HepG2 (cell line): ENCODE measurements around the gene AQP6. TPM values are rescaled to one million over a fixed set of nuclear protein-coding genes. Genes with fewer than 3 reads are reported as not detected.

Source experiments
- ATAC-seq: fragments of 200-7000 bp; cut with Tn5 transposase; 3 replicates; pipeline ENCODE4 v1.9.1; 2020; ENCODE audit warnings: mild to moderate bottlenecking, moderate library complexity
- BruUV-seq: library from RNA; stranded (reverse); fragments of 400-500 nt; replicated peaks from 2 replicates; lab custom pipeline; 2021; lab: Mats Ljungman, UMichigan
- CTCF ChIA-PET: fragments of 300-600 bp; formaldehyde crosslinking; extraction: SDS; loops from one replicate; lab custom pipeline; 2021; ENCODE audit warnings: low total read pairs, inconsistent platforms, low intra/inter-chr PET ratio; lab: Yijun Ruan, JAX
- POLR2A ChIA-PET: fragments of 350-600 bp; sonication (Branson Sonifier 250); formaldehyde crosslinking; loops from one replicate; lab custom pipeline; 2020; ENCODE audit warnings: antibody characterized with exemption, inconsistent platforms; lab: Yijun Ruan, JAX
- DNase-seq: peaks from one replicate; pipeline ENCODE4 v3.0.0-alpha.2; 2015; ENCODE audit warnings: low spot score
- FAIRE-seq: peaks from 3 replicates; lab custom pipeline; 2011; peaks lifted over from hg19 to GRCh38; lab: Jason Lieb, UNC
- H2AFZ ChIP-seq: one replicate; pipeline ENCODE4 v1.6.1; 2011; ENCODE audit warnings: low read length, inconsistent platforms
- H3K27ac ChIP-seq: fragments of 300-600 bp; 3 replicates; pipeline ENCODE4 v1.8.0; 2011; ENCODE audit warnings: mixed run types, mild to moderate bottlenecking, mixed read lengths, low read length, inconsistent platforms; ENCODE audit not compliant: insufficient read depth; ENCODE audit errors: extremely low read length
- H3K27me3 ChIP-seq, 2 experiments: fragments of 200-600 bp in 1 of 2; 2 replicates in 1 of 2; 3 replicates in 1 of 2; pipeline versions ENCODE4 v1.6.0 to v1.8.0; 2011; ENCODE audit warnings: low read length in 2 of 2, mild to moderate bottlenecking in 2 of 2, moderate library complexity in 2 of 2, inconsistent platforms in 1 of 2; ENCODE audit not compliant: insufficient read depth in 2 of 2, control insufficient read depth in 1 of 2
- H3K36me3 ChIP-seq, 2 experiments: fragments of 200-600 bp in 1 of 2; replicated peaks in 1 of 2; 2 replicates in 1 of 2; 3 replicates in 1 of 2; pipeline versions ENCODE4 v1.5.1 to v1.8.0; 2011; ENCODE audit warnings: low read length in 2 of 2, inconsistent platforms in 1 of 2; ENCODE audit not compliant: insufficient read depth in 2 of 2, control insufficient read depth in 1 of 2
- H3K4me1 ChIP-seq: 2 replicates; pipeline ENCODE4 v1.5.1; 2012; ENCODE audit warnings: low read length, inconsistent platforms; ENCODE audit not compliant: insufficient read depth
- H3K4me2 ChIP-seq: 2 replicates; pipeline ENCODE4 v1.6.0; 2011; ENCODE audit warnings: low read depth, low read length, inconsistent platforms
- H3K4me3 ChIP-seq, 3 experiments: fragments of 200-600 bp in 1 of 3; sonication (generic), shearing (Covaris generic) in 1 of 3; replicated peaks in 1 of 3; 2 replicates each; pipeline ENCODE4 v1.5.1; 2011 to 2016; ENCODE audit warnings: low read length in 3 of 3, inconsistent platforms in 2 of 3, low read depth in 2 of 3, mild to moderate bottlenecking in 2 of 3, control low read depth in 1 of 3, mixed read lengths in 1 of 3; ENCODE audit not compliant: insufficient read depth in 1 of 3
- H3K79me2 ChIP-seq: one replicate; pipeline ENCODE4 v1.6.1; 2011; ENCODE audit warnings: low read length, inconsistent platforms; ENCODE audit not compliant: insufficient read depth
- H3K9ac ChIP-seq: 2 replicates; pipeline ENCODE4 v1.6.0; 2011; ENCODE audit warnings: mild to moderate bottlenecking, low read depth, low read length, inconsistent platforms; ENCODE audit not compliant: insufficient read depth
- H3K9me3 ChIP-seq: 2 replicates; pipeline ENCODE4 v1.5.1; 2012; ENCODE audit warnings: mild to moderate bottlenecking, low read length
- H4K20me1 ChIP-seq: 2 replicates; pipeline ENCODE4 v1.6.0; 2011; ENCODE audit warnings: inconsistent platforms, mild to moderate bottlenecking, low read length, moderate library complexity; ENCODE audit not compliant: insufficient read depth
- CEBPB ChIP-seq: IDR thresholded peaks from 2 replicates; pipeline ENCODE4 v1.6.1; 2011; ENCODE audit warnings: low read depth, low read length, improper control_type of control experiment, borderline replicate concordance
- NCOA5 ChIP-seq: sonication (generic); formaldehyde crosslinking; IDR thresholded peaks from 2 replicates; pipeline ENCODE4 v1.4.0; 2020; ENCODE audit warnings: missing genetic modification reagents
- RARG ChIP-seq: sonication (generic); formaldehyde crosslinking; IDR thresholded peaks from 2 replicates; pipeline ENCODE4 v1.4.0; 2020; ENCODE audit warnings: low read depth, mild to moderate bottlenecking, missing genetic modification reagents
- TCF12 ChIP-seq, 2 experiments: fragments of 450-650 bp in 1 of 2; sonication (generic) in 1 of 2; formaldehyde crosslinking in 1 of 2; IDR thresholded peaks; 2 replicates each; pipeline versions ENCODE4 v1.6.1 to v1.8.0; 2017 to 2022; ENCODE audit warnings: antibody characterized with exemption in 1 of 2, mild to moderate bottlenecking in 1 of 2, missing genetic modification reagents in 1 of 2, moderate library complexity in 1 of 2
- TCF7L2 ChIP-seq: IDR thresholded peaks from 2 replicates; pipeline ENCODE4 v1.6.1; 2011; ENCODE audit warnings: mild to moderate bottlenecking, low read depth, low read length, moderate library complexity
- THAP7 ChIP-seq: sonication (generic); formaldehyde crosslinking; IDR thresholded peaks from 2 replicates; pipeline ENCODE4 v1.8.1; 2023; ENCODE audit warnings: mild to moderate bottlenecking, missing genetic modification reagents
- WIZ ChIP-seq: sonication (generic); formaldehyde crosslinking; IDR thresholded peaks from 2 replicates; pipeline ENCODE4 v1.5.1; 2020; ENCODE audit warnings: mild to moderate bottlenecking, missing genetic modification reagents
- ZC3H13 ChIP-seq: sonication (generic); formaldehyde crosslinking; IDR thresholded peaks from 2 replicates; pipeline ENCODE4 v1.8.1; 2023; ENCODE audit warnings: mild to moderate bottlenecking, missing genetic modification reagents, moderate library complexity
- ZEB1 ChIP-seq: IDR thresholded peaks from 2 replicates; pipeline ENCODE4 v1.6.1; 2012; ENCODE audit warnings: mild to moderate bottlenecking, low read depth, inconsistent platforms; ENCODE audit not compliant: insufficient replicate concordance
- ZMAT3 ChIP-seq: sonication (generic); formaldehyde crosslinking; conservative IDR thresholded peaks from 2 replicates; pipeline ENCODE4 v1.7.0; 2021; ENCODE audit warnings: missing genetic modification reagents
- ZMYM3 ChIP-seq: sonication (generic); formaldehyde crosslinking; IDR thresholded peaks from 2 replicates; pipeline ENCODE4 v1.5.1; 2020; ENCODE audit warnings: mild to moderate bottlenecking, missing genetic modification reagents
- ZNF24 ChIP-seq: fragments of 450-650 bp; IDR thresholded peaks from 2 replicates; pipeline ENCODE4 v1.6.1; 2017; ENCODE audit warnings: antibody characterized with exemption, mild to moderate bottlenecking
- ZNF432 ChIP-seq: sonication (generic); formaldehyde crosslinking; IDR thresholded peaks from 2 replicates; pipeline ENCODE4 v1.5.0; 2020; ENCODE audit warnings: missing genetic modification reagents, mild to moderate bottlenecking, borderline replicate concordance
- ZNF441 ChIP-seq: sonication (generic); formaldehyde crosslinking; IDR thresholded peaks from 2 replicates; pipeline ENCODE4 v1.7.0; 2021; ENCODE audit warnings: missing genetic modification reagents, borderline replicate concordance
- ZNF562 ChIP-seq: sonication (generic); formaldehyde crosslinking; IDR thresholded peaks from 2 replicates; pipeline ENCODE4 v1.8.0; 2022; ENCODE audit warnings: missing genetic modification reagents, borderline replicate concordance
- ZNF629 ChIP-seq: sonication (generic); formaldehyde crosslinking; conservative IDR thresholded peaks from 2 replicates; pipeline ENCODE4 v1.5.0; 2020; ENCODE audit warnings: missing genetic modification reagents
- WGBS: methylation state at CpG from one replicate; pipeline ENCODE4 v1.1.6; 2017; ENCODE audit warnings: low lambda C conversion rate; 5-methylcytosine and 5-hydroxymethylcytosine counted together
- in situ Hi-C: cut with HindIII; loops from 2 replicates; pipeline ENCODE4 v1.10.0; 2017; ENCODE audit warnings: low pct_unique_long_range_greater_than_20kb; ENCODE audit not compliant: extremely low pct_ligation_motif_present
- intact Hi-C: fragments of 100-400 bp; cut with micrococcal nuclease; formaldehyde crosslinking; loops from one replicate; pipeline ENCODE4 v1.10.0; 2022; ENCODE audit not compliant: unreplicated experiment
- polyA plus RNA-seq, 8 experiments: library from polyadenylated mRNA; depleted of rRNA in 3 of 8; stranded (reverse) in 7 of 8; unstranded in 1 of 8; fragments of >200 nt; fragmentation: Illumina TruSeq in 4 of 8; extraction: Trizol in 4 of 8; gene quantifications; 2 replicates each; pipeline versions ENCODE4 v1.2.1 to v1.2.3, GENCODE V29; 2011 to 2016; ENCODE audit warnings: low read depth in 4 of 8, missing spikeins in 1 of 8, mixed read lengths in 1 of 8; ENCODE audit not compliant: insufficient read depth in 1 of 8
- total RNA-seq, 5 experiments: library from RNA; depleted of rRNA; stranded (reverse); fragments of >200 nt; fragmentation: Illumina TruSeq; extraction: Trizol; gene quantifications; 2 replicates each; pipeline ENCODE4 v1.2.3, GENCODE V29; 2016; ENCODE audit warnings: low read depth in 1 of 5
- TF ChIP-seq, protein P1 (sequence below): sonication (generic); formaldehyde crosslinking; IDR thresholded peaks from 2 replicates; pipeline ENCODE4 v1.4.0; 2020; ENCODE audit warnings: missing genetic modification reagents

Gene AQP6
- total and polyA plus RNA-seq, 2 of the 13 experiments (the other 11 are each of a cell fraction or from before 2014, with no cell fraction given) = 0.32 to 1.3 TPM

GRCh38 chr12:50022903-50023302, 50.2 kb downstream of the AQP6 start:
- Histone ChIP-seq H3K9ac (no peak overlapping the region), H2AFZ (no peak overlapping the region), H3K9me3 (no peaks in the 10 kb centered on the region), H3K4me1 (peaks cover 75% of the 10 kb centered on the region), H3K4me3 (no peak overlapping the region), H3K27me3 (no peaks in the 10 kb centered on the region; a peak in 1 of 5 replicates), H3K4me2 (peak overlapping the region; percentile 10), H4K20me1 (no peaks in the 10 kb centered on the region), H3K79me2 (peaks cover 70% of the 10 kb centered on the region), H3K27ac (no peak overlapping the region), H3K36me3 (no peaks in the 10 kb centered on the region)
- FAIRE-seq (no peak), DNase-seq (no peak), ATAC-seq (no peak)
- WGBS = 100% methylated on average over 1 of the region's 1 CpG
- intact Hi-C loops = loop anchor here (5.0 kb wide), 1 partner anchor 41 kb away; no protein-coding TSS in a partner anchor
- no TSS peak for BruUV-seq
- CTCF ChIA-PET = no interaction called here
- in situ Hi-C loops = no loop called here
- TF ChIP-seq ZNF432 (CRISPR knock-in tag) = no peak
- no peak for TF ChIP-seq WIZ
- TF ChIP-seq ZNF562 (CRISPR knock-in tag) = no peak
- no peak for TF ChIP-seq TCF7L2
- TF ChIP-seq ZC3H13 (CRISPR knock-in tag) = no peak
- TF ChIP-seq, all 625 proteins: peak for 0
- POLR2A ChIA-PET = no interaction called here

GRCh38 chr12:50024227-50024626, 51.5 kb downstream of the AQP6 start:
- Histone ChIP-seq H3K9ac (peak overlapping the region; percentile 82), H3K4me2 (peak overlapping the region; percentile 76), H3K27me3 (no peaks in the 10 kb centered on the region; a peak in 1 of 5 replicates), H3K79me2 (peaks cover 57% of the 10 kb centered on the region), H3K9me3 (no peaks in the 10 kb centered on the region), H3K27ac (peak overlapping the region; percentile 64), H3K36me3 (no peaks in the 10 kb centered on the region), H3K4me3 (peak overlapping the region; percentile 72 to 100 (median 88); a peak in 5 of 6 replicates), H2AFZ (no peak overlapping the region), H4K20me1 (no peaks in the 10 kb centered on the region), H3K4me1 (peaks cover 62% of the 10 kb centered on the region)
- WGBS = 33% methylated on average over 8 of the region's 8 CpGs
- POLR2A ChIA-PET = no interaction called here
- no TSS peak for BruUV-seq
- TF ChIP-seq ZMYM3 (CRISPR knock-in tag) (0 out of 2 replicates have a peak, but pooled peaks have one; percentile 22), ZMAT3 (no peak), THAP7 (no peak), NCOA5 (CRISPR knock-in tag) (no peak), TCF12 (IDR thresholded peaks at IDR 0.05) (no peak), TCF12 (CRISPR knock-in tag; IDR thresholded peaks at IDR 0.05) (no peak), RARG (CRISPR knock-in tag) (no peak), CEBPB (no peak), ZEB1 (no peak), ZNF24 (no peak), ZNF441 (CRISPR knock-in tag) (no peak), ZNF629 (peak; percentile 75)
- TF ChIP-seq, protein P1, sequence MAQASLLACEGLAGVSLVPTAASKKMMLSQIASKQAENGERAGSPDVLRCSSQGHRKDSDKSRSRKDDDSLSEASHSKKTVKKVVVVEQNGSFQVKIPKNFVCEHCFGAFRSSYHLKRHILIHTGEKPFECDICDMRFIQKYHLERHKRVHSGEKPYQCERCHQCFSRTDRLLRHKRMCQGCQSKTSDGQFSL (CRISPR knock-in tag) = no peak
- intact Hi-C loops (loop anchor here (5.0 kb wide), 1 partner anchor 42 kb away; no protein-coding TSS in a partner anchor), in situ Hi-C loops (no loop called here)
- FAIRE-seq = no peak
- CTCF ChIA-PET = no interaction called here
- DNase-seq = no peak
- ATAC-seq = no peak
